HG02678 (cell line): ENCODE results near the gene KCNJ12.

ENCODE experiments used
- ATAC-seq: cut with Tn5 transposase; IDR thresholded peaks from one replicate; pipeline ENCODE4 v1.9.1; 2021; ENCODE audit warnings: mild to moderate bottlenecking, moderate library complexity; ENCODE audit not compliant: unreplicated experiment

KCNJ12 gene

DNA sequence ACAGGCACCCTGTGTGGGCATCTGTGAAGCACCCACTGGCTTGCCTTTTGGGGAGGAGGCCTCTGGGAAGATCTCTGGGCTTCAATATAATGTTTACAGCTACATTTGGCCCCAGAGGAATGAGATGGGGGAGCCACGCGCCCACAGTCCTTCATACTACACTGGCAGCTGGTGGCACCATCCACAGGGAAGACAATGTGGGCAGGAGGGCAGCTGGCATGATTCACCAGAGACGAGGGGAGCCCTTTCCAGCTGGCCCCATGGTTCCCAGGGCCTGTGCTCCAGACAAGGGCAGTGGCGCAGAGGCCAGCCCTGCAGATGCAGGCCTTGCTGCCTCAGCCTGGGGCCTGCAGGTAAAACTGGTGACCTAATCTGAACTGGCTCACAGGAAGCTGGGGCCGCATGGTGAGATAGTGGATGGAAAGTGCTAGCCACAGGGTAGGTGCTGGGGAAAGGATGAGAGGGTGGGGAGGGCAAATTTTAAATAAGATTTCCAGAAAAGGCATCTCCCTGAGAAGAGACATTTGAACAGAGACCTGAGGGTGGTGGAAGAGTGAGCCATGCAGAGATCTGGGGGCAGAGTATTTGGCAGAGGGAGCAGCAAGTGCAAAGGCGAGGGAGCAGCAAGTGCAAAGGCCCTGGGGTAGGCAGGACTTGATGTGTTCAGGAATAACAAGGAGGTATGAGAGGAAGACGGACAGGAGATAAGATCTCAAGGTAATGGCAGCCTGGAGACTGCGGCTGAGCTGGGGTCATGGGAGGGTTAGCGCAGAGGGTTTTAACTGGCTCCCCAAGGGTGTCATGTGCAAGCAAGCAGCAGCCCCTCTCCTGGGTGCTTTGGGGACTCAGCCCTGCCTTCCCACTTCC, 12.1 kb upstream of the KCNJ12 start:
- ATAC-seq: no peak

DNA sequence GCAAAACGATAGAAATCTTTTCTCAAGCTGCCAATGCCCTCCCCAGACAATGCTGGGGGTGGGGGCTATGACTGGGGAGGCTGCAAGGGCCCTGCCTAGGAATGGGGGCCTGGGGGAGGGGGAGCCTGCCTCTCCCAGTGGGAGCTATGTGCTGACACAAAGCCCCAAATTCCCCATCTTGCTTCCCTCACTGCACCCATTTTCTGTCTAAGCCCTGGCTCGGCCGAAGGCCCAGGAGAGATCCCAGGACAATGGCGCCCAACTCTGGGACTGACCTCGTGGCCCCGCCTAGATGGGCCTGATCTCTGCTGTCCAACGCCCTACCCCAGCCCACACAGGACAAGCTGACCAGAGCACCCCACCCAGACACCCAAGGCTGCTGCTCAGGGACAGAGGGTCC, 11.1 kb upstream of the KCNJ12 start:
- no peak for ATAC-seq

DNA sequence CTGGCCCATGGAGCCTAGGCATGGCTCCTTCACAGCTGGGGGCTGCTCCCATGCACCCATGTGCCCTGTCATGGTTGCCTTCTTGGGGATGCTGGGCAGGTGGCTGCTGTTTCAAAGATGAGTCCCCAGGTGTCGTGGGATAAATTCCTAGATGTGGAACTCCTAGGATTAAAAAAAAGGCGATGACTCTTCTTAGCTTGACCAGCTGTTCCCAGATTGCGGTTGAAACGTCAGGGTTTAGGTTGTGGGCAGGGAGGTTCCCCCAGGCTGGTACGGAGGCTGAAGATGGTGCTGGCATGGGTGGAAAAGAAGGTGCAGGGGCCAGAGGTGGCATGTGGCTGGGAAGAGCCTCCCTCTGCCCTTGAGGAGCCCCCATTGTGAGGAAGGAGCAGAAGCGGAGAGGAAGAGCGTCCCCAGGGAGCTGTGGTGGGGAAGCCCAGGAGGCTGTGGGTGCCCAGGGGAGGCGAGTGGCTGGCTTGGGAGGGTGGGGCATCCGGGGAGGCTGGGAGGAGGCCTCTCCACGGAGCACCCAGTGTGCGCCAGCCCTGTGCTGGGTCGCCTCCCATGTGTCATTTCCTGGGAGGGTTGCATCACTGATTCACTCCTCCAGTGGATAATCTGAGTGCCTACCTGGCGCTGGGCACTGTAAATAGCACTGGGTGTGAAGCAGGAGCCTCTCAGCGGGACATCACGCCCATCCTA, 7.5 kb upstream of the KCNJ12 start:
- ATAC-seq: no peak

DNA sequence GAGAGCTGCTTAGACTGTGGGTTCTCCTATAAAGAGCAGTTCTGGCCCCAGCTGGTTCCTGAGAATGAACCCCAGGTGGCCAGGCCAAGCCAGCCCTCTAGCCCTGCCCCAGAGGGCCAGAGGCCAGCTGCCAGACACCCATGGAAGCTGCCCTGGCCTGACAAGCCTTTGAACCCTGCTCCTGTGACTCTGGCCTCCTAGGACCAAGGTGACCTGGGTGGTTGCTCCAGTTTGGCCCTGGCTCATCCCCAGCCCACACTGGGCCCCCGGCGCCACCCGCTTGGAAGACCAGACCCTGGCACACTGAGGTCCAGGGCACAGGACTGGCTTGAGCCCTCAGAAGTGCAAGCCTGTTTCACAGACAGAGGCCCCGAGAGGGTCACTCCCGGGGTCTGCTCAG, 6.8 kb upstream of the KCNJ12 start:
- no peak for ATAC-seq

DNA sequence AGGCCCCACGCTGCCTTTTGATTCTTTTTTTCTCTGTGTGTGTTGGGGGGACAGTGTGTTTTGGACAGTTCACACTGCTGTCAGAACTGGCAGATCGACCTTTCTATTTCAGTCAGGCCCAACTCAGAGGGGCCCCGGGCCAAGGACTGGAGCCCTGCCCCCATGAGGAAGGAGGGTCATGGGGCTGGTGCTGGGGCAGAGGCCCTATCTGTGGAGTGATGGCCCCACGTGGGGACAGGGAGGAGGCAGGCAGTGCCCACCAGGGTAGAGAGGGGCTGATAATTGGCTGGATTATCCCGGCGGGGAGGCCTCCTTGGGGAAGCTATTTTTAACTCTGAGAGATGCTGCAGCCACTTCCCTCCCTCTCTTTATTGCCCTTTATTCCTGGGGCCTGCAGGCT, 5.7 kb upstream of the KCNJ12 start:
- ATAC-seq: no peak

DNA sequence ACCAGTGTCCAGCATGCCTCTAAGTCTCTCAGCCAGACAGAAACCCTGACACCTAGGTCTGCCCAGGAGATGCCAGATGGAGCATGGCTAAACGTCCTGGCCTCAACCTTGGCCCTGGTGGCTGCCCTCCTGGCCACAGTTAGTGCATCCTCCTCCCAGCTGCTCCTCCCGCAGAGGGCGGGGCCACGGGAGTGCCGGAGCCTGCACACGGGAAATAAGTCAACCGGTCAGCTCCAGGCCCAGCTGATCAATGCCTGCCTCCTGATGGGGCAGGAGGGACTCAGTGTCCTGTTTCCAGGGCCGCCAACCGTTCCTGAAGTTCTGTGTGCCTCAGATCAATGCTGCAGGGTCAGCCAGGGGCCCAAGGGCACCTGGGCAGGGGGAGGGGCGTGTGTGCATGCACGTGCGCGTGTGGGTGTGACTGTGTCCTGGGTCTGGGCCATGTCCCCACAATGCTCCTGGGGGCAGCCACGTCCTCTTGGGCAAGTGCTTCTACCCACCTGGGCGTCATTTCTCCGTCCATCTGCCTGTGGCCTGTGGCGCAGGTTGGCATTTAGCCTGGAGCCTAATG, 4.6 kb upstream of the KCNJ12 start:
- no peak for ATAC-seq

DNA sequence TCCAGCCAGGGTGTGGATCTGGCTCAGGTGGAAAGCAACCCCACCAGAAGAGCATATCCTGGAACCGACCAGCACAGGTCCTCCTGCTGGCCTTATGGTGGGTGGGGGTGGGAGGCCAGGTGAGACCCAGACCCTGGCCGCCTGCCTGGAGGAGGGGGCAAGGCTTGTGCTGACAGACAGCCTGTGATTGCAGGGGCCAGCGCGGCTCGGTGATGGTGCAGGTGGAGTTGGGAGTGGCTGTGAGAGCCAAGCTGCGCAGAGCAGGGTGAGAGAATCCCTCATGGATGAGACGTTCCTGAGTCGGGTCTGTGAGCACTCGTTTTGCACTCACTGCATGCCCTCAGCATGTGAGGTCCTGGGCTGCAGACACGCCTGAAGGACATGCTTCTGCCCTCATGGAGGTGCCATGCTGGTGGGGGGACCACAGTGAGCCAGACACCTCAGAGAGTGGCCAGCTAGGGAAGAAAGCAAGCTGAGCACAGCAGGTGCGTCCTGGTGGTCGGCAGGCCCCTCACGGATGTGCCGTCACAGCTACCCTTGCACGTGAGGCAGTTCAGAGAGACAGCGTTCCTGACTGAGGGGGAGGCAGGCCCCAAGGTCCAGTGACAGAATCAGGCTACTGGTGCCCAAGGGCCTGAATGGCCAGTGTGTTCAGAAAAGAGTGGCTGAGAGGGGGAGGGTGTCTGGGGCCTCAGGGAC, 3.8 kb upstream of the KCNJ12 start:
- ATAC-seq: no peak

DNA sequence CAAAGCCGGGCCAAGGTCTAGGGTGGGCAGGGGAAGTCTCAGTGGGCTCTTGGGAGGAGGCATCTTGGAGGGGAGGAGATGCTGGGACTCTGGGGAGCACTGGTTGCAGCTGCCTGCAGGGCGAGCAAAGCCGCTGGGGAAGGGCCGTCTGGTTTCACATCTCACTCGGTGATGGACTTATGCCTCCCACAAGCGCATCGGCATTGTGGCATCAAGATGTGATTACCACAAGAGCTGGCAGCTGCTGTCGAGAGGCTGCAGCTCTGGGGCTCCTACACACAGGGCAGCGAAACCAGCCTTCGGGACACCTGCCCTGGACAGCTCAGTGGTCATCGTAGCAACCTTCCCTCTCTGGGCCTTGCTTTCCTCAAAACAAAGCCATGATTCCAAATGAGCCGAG, 3.1 kb upstream of the KCNJ12 start:
- no peak for ATAC-seq

DNA sequence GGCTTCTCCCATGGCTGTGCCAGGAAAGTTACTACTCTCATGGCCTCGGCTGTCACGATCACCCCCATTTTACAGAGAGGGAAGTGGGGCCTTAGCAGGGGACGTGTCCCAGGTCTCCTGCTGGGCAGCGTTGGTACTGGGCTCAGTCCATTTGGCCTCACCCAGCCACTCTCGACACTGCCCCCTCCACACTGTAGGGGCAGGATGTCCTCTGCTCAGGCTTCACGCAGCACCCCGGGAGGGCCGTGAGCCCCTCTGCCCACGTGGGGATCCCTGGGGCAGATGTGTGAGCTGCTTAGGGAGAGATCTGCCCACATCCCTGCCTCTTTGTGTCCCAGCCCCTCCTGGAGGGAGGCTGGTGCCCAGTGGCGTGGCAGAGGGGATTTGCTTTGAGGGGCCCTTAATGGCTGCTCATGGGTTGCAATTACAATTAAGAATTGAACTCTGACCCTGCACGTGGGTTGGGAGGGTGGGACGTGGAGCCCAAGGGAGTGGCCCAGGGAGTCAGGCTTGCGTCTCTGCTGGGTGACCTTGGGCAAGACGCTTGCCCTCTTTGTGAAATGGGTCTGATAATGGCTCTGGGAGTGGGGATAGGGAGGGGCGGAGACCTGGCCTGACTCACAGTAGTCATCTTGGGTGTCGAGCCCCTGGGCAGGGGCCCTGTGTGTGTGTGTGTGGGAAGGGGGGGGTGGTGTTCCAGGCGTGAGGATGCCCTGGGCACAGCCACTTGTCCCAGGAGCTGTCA, 2.3 kb upstream of the KCNJ12 start:
- no peak for ATAC-seq

DNA sequence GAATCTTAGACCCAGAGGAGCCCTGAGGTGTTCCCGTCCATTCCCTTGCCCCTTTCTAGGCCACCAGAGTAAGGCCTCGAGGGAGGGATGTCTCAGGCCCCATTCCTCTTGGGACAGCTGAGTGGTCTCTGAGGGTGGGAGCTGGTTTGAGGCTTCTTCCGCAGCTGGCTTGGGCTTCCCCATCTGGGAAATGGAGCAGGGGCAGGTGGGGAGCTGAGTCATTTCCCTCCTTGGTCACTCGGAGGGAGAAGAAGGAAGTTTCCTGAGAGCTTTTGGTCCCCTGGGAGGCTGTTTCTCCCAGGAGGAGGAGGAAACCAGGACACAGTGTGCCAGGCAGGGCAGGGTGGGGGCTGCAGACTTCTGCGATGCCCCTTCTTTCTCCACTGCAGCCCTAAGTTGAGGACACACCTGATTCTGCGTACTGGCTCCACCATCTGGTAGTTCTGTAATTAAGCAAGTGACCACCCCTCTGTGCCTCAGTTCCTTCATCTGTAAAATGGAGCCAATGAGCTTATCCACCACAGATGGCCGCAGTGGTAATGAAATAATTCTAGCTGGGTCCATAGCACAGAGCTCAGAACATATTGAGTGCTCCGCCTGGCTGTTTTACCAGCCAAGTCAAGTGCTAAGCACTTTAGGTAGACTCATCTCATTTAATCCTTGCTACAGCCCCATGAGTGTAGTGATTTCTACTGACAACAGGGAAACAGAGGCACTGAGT, 1.6 kb upstream of the KCNJ12 start:
- ATAC-seq: no peak

DNA sequence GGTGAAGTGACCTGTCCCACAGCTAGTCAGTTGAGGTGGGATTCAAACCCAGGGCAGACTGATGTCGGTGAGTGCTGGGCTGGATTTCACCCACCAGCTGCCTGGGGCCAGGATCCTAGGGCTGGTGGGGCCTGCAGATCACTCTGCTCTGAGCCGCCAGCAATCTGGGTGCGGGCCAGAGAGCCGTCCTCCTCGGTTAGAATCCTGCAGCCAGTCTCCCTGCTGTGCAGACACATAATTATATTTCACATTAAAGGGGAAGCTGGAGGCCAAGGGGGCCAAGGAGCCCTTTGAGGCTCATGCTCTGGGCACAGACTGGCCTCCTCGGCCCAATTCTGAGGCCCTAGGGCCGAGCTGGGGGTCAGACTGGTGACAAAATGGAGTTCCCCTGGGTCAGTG, 996 bp upstream of the KCNJ12 start:
- ATAC-seq: no peak

DNA sequence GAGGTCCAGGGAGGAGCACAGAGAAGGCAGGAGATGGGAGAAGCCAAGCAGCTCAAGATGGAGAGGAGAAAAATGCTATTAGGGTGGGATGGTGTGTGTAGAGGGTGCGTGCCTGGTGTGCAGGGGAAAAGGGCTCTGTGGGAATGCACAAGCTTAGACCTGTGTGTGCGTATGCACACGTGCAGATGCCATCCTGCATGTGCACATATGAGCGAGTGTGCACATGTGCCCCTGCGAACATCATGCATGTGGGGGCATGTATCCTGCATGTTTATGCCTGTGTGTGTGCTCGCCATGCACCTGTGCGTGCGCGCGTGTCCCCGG, 438 bp upstream of the KCNJ12 start:
- no peak for ATAC-seq

DNA sequence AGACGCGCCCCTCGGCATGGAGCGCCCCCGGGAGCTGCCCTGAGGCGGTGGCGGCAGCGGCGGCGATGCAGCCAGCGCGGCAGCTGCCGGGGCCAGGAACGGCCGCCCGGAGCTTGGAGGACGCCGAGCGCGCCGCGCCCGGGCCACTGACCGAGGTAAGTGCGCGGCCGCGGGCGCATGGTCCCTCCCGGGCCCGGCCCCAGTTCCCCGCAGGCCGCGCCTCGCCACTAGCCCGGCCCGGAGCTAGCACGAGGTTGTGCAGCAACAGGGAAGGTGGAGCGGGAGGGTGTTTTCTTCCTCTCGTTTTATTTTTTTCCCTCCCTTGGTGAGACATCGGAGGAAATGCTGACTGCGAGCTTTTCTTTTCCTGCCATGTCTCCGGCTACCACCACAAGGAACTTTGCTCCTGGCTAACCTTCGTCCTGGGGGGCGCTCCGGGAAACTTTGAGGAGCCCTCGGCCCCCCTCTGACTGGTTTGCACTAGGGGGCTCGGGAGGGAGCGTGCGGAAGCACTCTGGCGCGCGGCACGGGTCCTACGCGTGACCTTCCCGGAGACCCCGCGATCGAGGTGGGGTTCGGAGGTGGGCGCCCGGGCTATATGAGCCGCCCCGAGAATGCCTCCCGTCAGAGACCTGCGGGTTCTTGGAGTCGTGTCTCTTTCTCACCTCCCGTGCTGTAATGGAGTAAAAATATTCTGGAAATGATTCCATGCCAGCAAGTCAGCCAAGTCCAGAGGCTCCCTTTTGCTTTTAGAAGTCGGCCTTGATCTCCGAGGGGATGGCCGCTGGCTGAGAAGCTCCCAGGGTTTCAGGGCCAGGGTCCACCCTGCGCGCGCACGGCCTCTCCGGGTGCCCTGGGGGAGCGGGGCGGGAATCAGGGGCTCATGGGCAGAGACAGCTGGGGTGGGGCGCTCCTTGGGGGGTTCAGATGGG, 868 bp downstream of the KCNJ12 start:
- ATAC-seq: no peak

DNA sequence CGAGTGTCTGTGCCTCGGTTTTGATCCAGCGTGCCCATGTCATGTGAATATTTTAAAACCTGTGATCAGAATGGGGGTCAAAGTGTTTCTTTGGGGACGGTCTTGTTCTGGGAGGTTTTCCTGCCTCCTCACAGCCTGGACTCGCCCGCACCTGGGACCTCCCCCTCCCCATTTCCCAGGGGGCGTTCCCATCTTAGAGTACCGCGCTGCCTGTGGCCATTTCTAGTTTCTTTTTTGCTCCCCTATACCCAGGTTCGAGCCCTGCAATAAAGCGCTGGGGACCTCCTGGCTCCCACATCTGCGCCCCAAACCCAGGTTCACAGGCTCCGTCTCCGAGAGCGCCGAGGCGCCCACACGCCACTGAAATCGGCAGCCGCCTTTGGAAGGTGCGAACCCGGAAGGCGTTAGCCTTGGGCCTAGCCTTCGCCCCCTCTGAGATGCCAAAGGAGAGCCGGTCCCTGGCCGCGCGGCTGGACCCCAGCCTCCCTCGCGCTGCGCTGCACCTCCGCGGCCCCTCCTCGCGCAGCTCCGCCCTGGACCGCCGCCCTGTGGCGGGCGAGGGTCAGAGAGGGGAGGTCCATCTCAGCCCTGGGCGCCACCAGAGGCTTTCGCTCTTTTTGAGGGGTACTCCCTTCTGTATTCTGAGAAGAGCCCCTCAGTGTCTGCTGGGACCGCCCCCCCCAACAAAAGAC, 1.7 kb downstream of the KCNJ12 start:
- ATAC-seq: no peak

DNA sequence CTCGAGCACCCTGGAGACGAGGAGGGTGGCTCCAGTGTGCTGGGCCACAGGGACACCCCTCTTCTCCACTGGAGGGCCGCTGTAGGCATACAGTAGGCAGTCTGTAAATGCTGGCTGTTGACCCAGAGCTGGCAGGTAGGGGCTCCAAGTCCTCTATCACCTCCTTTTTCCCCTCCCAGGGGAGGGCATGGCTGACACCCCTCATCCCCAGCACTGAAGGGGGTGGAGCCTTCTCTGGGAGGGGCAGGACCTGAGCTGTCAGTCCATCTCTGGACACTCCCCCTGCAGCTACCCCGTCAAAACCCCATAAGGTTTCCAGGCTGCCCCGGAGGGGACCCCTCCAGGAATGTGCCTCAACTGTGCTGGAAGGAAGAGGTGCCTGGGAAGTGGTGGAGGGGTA, 2.4 kb downstream of the KCNJ12 start:
- no peak for ATAC-seq

DNA sequence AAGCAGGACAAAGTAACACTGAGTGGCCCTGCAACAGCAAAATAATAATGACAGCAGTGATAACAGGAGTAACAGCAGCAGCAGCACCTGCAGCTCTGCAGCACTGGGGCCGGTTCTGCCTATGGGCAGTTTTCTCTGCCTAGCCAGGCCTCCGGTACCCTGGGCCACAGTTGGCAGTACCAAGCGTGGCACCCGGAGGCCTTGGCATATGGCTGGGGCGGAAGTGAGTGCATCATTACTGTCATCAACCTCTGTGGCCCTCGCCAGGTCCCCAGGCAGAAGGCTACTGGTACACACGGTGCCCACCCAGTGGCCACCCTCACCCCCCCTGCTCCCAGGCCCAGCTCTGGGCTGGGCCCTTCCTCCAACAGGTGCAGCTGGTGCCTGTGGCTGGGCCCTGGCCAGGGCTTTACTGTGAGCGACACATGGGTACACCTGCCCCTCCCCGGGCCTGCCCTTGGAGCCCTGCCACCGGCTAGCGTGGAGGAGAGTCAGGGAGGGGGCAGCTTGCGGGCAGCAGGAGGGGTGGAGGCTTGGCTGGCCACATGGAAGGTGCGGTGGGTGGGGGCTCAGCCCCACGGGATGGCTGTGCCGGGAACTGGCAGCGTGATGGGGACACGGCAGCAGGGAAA, 3.0 kb downstream of the KCNJ12 start:
- ATAC-seq: no peak

DNA sequence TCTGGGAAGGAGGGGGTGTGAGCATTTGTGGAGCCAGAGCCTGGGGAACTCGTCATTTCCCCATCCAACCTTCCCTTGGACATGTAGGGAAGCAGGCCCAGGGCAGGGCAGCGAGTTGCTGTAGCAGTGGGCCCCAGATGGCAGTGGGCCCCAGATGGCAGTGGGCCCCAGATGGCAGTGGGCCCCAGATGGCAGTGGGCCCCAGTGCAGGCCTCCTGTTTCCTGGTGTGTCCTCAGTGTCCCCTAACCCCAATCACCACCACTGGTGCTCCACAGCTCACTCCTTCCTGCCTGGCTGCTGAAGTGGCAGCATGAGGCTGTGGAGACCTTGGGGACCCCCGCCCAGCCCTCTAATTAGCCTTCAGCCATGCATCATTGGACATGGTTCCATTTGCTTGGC, 4.5 kb downstream of the KCNJ12 start:
- ATAC-seq: no peak

DNA sequence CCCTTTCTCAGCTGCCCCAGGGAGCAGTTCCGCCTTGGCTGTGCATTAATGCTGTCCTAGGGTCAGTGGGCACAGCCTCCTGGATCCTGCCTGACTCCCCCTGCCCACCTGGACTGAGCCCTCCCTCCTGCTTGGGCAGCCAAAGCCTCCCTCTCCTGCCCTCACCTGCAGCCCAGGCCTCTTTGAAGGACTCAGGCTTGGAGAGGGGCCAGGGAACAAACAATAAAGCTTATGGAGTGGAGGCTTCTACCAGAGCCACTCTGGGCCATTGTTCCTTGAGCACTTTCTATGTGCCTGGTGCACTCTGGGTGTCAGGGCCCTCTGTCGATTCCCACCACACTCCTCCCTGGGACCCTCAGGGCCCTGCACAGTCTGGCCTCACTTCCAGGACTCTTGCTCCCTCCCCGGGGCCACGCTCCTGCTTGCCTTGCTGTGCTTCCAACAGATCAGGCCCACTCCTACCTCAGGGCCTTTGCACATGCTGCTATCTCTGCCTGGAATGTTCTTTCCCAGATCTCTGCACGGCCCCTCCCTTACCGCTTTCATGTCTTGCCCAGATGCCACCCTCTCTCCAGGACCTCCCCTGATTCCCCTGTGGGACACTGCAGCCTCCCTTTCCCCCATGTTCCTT, 5.0 kb downstream of the KCNJ12 start:
- no peak for ATAC-seq
